H1 (cell line): ENCODE measurements around the gene MYF5. TPM values are rescaled to one million over a fixed set of nuclear protein-coding genes. Genes with fewer than 3 reads are reported as not detected.

Experiments used
- CTCF ChIA-PET: fragments of 300-600 bp; sonication (Branson Sonifier 250); formaldehyde crosslinking; loops from one replicate; lab custom pipeline; 2021; ENCODE audit not compliant: partially characterized antibody; lab: Charles Lee
- POLR2A ChIA-PET: fragments of 300-600 bp; sonication (Branson Sonifier 250); formaldehyde crosslinking; loops from one replicate; lab custom pipeline; 2021; ENCODE audit warnings: inconsistent platforms; ENCODE audit not compliant: partially characterized antibody; lab: Charles Lee
- DNase-seq, 2 experiments: peaks; one replicate each; pipeline versions ENCODE4 v3.0.0 to v3.0.0-alpha.2; 2010 to 2022; ENCODE audit warnings: low spot score in 2 of 2, low read depth in 1 of 2, mixed read lengths in 1 of 2
- FAIRE-seq: peaks from 2 replicates; lab custom pipeline; 2011; peaks lifted over from hg19 to GRCh38; lab: Jason Lieb, UNC
- H2AFZ ChIP-seq: 2 replicates; pipeline ENCODE4 v1.8.1; 2012; ENCODE audit warnings: low read length, inconsistent platforms
- H2AK5ac ChIP-seq: 2 replicates; pipeline ENCODE4 v1.6.1; 2013; ENCODE audit warnings: low read depth, low read length
- H2BK120ac ChIP-seq: replicated peaks from 2 replicates; pipeline ENCODE3; 2013; ENCODE audit warnings: low read depth, low read length, inconsistent platforms
- H2BK12ac ChIP-seq: 2 replicates; pipeline ENCODE4 v1.6.1; 2013; ENCODE audit warnings: low read depth, low read length
- H2BK15ac ChIP-seq: 2 replicates; pipeline ENCODE4 v1.6.1; 2013; ENCODE audit warnings: low read length
- H2BK20ac ChIP-seq: 2 replicates; pipeline ENCODE4 v1.6.1; 2013; ENCODE audit warnings: low read length
- H2BK5ac ChIP-seq: 2 replicates; pipeline ENCODE4 v1.6.1; 2013; ENCODE audit warnings: low read depth, low read length
- H3K14ac ChIP-seq: 2 replicates; pipeline ENCODE4 v1.6.1; 2013; ENCODE audit warnings: inconsistent platforms; ENCODE audit not compliant: insufficient read length
- H3K18ac ChIP-seq: 2 replicates; pipeline ENCODE4 v1.6.1; 2013; ENCODE audit warnings: low read length; ENCODE audit errors: extremely low read depth
- H3K23ac ChIP-seq: 2 replicates; pipeline ENCODE4 v1.6.1; 2013; ENCODE audit warnings: inconsistent platforms; ENCODE audit not compliant: insufficient read length
- H3K23me2 ChIP-seq: 2 replicates; pipeline ENCODE4 v1.6.1; 2013; ENCODE audit warnings: low read depth, low read length
- H3K27ac ChIP-seq: 2 replicates; pipeline ENCODE4 v1.6.1; 2011; ENCODE audit warnings: low read depth, low read length, inconsistent platforms
- H3K27me3 ChIP-seq, 4 experiments: replicated peaks in 1 of 4; 1 replicate in 1 of 4; 2 replicates in 3 of 4; pipeline versions ENCODE4 v1.6.1 to v1.8.1; 2011 to 2013; ENCODE audit warnings: low read length in 3 of 4, mild to moderate bottlenecking in 3 of 4, inconsistent platforms in 2 of 4, mixed read lengths in 2 of 4, moderate library complexity in 1 of 4; ENCODE audit not compliant: control insufficient read depth in 3 of 4, insufficient read depth in 3 of 4; ENCODE audit errors: extremely low read depth in 1 of 4
- H3K36me3 ChIP-seq, 4 experiments: 2 replicates each; pipeline versions ENCODE4 v1.6.1 to v1.8.1; 2011 to 2013; ENCODE audit warnings: mild to moderate bottlenecking in 4 of 4, low read length in 3 of 4, moderate library complexity in 2 of 4, control low read depth in 1 of 4, inconsistent platforms in 1 of 4; ENCODE audit not compliant: insufficient read depth in 4 of 4, control insufficient read depth in 2 of 4
- H3K4ac ChIP-seq: replicated peaks from 2 replicates; pipeline ENCODE3; 2013; ENCODE audit warnings: low read length, low read depth, mixed read lengths, inconsistent platforms; ENCODE audit not compliant: insufficient read length
- H3K4me1 ChIP-seq, 4 experiments: replicated peaks in 1 of 4; 1 replicate in 1 of 4; 2 replicates in 3 of 4; pipeline versions ENCODE4 v1.6.1 to v1.8.1; 2011 to 2013; ENCODE audit warnings: low read length in 3 of 4, inconsistent platforms in 2 of 4, mixed read lengths in 1 of 4; ENCODE audit not compliant: insufficient read depth in 4 of 4, control insufficient read depth in 3 of 4
- H3K4me2 ChIP-seq, 2 experiments: 2 replicates each; pipeline versions ENCODE4 v1.6.1 to v1.8.1; 2011 to 2013; ENCODE audit warnings: low read depth in 2 of 2, low read length in 2 of 2, control low read depth in 1 of 2, inconsistent platforms in 1 of 2, mild to moderate bottlenecking in 1 of 2; ENCODE audit not compliant: insufficient read depth in 1 of 2
- H3K4me3 ChIP-seq, 4 experiments: fragments of 200-600, 300-600 bp in 1 of 4; sonication (generic), shearing (Covaris generic), sonication (Bioruptor Twin) in 1 of 4; 2 replicates each; pipeline versions ENCODE4 v1.5.1 to v1.8.1; 2011 to 2016; ENCODE audit warnings: low read length in 4 of 4, low read depth in 3 of 4, control low read depth in 2 of 4, inconsistent platforms in 2 of 4, mild to moderate bottlenecking in 2 of 4, mixed read lengths in 1 of 4, moderate library complexity in 1 of 4; ENCODE audit not compliant: insufficient read depth in 2 of 4; ENCODE audit errors: extremely low read depth in 1 of 4
- H3K56ac ChIP-seq: replicated peaks from 2 replicates; pipeline ENCODE3; 2013; ENCODE audit warnings: low read depth, mild to moderate bottlenecking, mixed read lengths, low read length, inconsistent platforms; ENCODE audit not compliant: insufficient read length
- H3K79me1 ChIP-seq: 2 replicates; pipeline ENCODE4 v1.6.1; 2013; ENCODE audit warnings: low read depth, low read length, control low read depth
- H3K79me2 ChIP-seq, 2 experiments: 2 replicates each; pipeline versions ENCODE4 v1.6.1 to v1.8.1; 2012 to 2013; ENCODE audit warnings: low read length in 2 of 2, mild to moderate bottlenecking in 2 of 2, inconsistent platforms in 1 of 2; ENCODE audit not compliant: insufficient read depth in 2 of 2, control insufficient read depth in 1 of 2
- H3K9ac ChIP-seq, 4 experiments: replicated peaks in 1 of 4; 1 replicate in 1 of 4; 2 replicates in 3 of 4; pipeline versions ENCODE4 v1.6.1 to v1.8.1; 2011 to 2013; ENCODE audit warnings: low read depth in 3 of 4, low read length in 3 of 4, control low read depth in 2 of 4, mild to moderate bottlenecking in 2 of 4, moderate library complexity in 2 of 4, inconsistent platforms in 1 of 4; ENCODE audit errors: extremely low read depth in 1 of 4
- H3K9me3 ChIP-seq, 2 experiments: 2 replicates each; pipeline versions ENCODE4 v1.6.1 to v1.8.1; 2012 to 2013; ENCODE audit warnings: mild to moderate bottlenecking in 2 of 2, moderate library complexity in 2 of 2, control low read depth in 1 of 2, inconsistent platforms in 1 of 2, low read depth in 1 of 2, low read length in 1 of 2, mixed read lengths in 1 of 2; ENCODE audit not compliant: insufficient read depth in 2 of 2
- H4K20me1 ChIP-seq, 2 experiments: replicated peaks in 1 of 2; 2 replicates each; pipeline versions ENCODE3 to v1.8.1; 2011 to 2013; ENCODE audit warnings: inconsistent platforms in 2 of 2, low read length in 2 of 2, mild to moderate bottlenecking in 1 of 2; ENCODE audit not compliant: insufficient read depth in 2 of 2, control insufficient read depth in 1 of 2
- H4K5ac ChIP-seq: 2 replicates; pipeline ENCODE4 v1.6.1; 2013; ENCODE audit warnings: low read length, low read depth, mixed read lengths, inconsistent platforms; ENCODE audit not compliant: insufficient read length
- H4K8ac ChIP-seq: 2 replicates; pipeline ENCODE4 v1.8.0; 2013; ENCODE audit warnings: mild to moderate bottlenecking, moderate library complexity, low read length, inconsistent platforms; ENCODE audit not compliant: insufficient read depth; ENCODE audit errors: extremely low read depth
- H4K91ac ChIP-seq: replicated peaks from 2 replicates; pipeline ENCODE3; 2013; ENCODE audit warnings: low read length, mixed read lengths, inconsistent platforms; ENCODE audit not compliant: insufficient read length
- CBX5 ChIP-seq: fragments of 300-800, 300-1000 bp; sonication (generic); IDR thresholded peaks from 2 replicates; pipeline ENCODE4 v1.7.1; 2016; ENCODE audit warnings: antibody characterized with exemption, low read length, low read depth
- CHD1 ChIP-seq: IDR thresholded peaks from 2 replicates; pipeline ENCODE4 v1.6.1; 2012; ENCODE audit warnings: low read depth, low read length, improper control_type of control experiment
- GABPA ChIP-seq: IDR thresholded peaks from 2 replicates; pipeline ENCODE4 v1.6.1; 2011; ENCODE audit warnings: mild to moderate bottlenecking, low read length, moderate library complexity, borderline replicate concordance; ENCODE audit not compliant: insufficient read depth
- NRF1 ChIP-seq: IDR thresholded peaks from 2 replicates; pipeline ENCODE4 v1.6.1; 2011; ENCODE audit warnings: mild to moderate bottlenecking, low read depth, low read length, improper control_type of control experiment
- PHF8 ChIP-seq: fragments of 200-600 bp; sonication (generic); conservative IDR thresholded peaks from 2 replicates; pipeline ENCODE4 v1.7.1; 2012; ENCODE audit warnings: low read depth, mild to moderate bottlenecking, inconsistent platforms, low read length, moderate library complexity
- RFX5 ChIP-seq: IDR thresholded peaks from 2 replicates; pipeline ENCODE4 v1.6.1; 2011; ENCODE audit warnings: low read depth, low read length, improper control_type of control experiment, borderline replicate concordance
- SRF ChIP-seq: IDR thresholded peaks from 2 replicates; pipeline ENCODE4 v1.6.1; 2011; ENCODE audit warnings: mild to moderate bottlenecking, low read depth, low read length, moderate library complexity
- SUZ12 ChIP-seq: fragments of 200-600 bp; sonication (generic); IDR thresholded peaks from 2 replicates; pipeline ENCODE4 v1.6.1; 2012; ENCODE audit warnings: mild to moderate bottlenecking, inconsistent platforms, low read length, moderate library complexity, mixed read lengths
- TAF7 ChIP-seq: optimal IDR thresholded peaks from 2 replicates; pipeline ENCODE3; 2011; ENCODE audit warnings: low read depth, mild to moderate bottlenecking, inconsistent platforms, low read length, moderate library complexity, borderline replicate concordance
- TEAD4 ChIP-seq: IDR thresholded peaks from 2 replicates; pipeline ENCODE4 v1.6.1; 2012; ENCODE audit warnings: low read depth, low read length, inconsistent platforms, mixed read lengths
- WGBS, 2 experiments: shearing (Covaris generic) in 1 of 2; methylation state at CpG; one replicate each; pipeline versions ENCODE4 v1.1.6 to v1.1.7; 2013 to 2015; ENCODE audit warnings: low lambda C conversion rate in 2 of 2, mixed read lengths in 2 of 2, inconsistent platforms in 1 of 2, low coverage in 1 of 2, missing lambda C conversion rate in 1 of 2; ENCODE audit not compliant: insufficient replicate concordance in 2 of 2, insufficient coverage in 1 of 2, insufficient read length in 1 of 2; ENCODE audit errors: extremely low coverage in 1 of 2, missing lambda C conversion rate in 1 of 2; 5-methylcytosine and 5-hydroxymethylcytosine counted together
- polyA plus RNA-seq, 7 experiments: library from polyadenylated mRNA; depleted of rRNA in 3 of 7; stranded (reverse) in 5 of 7; unstranded in 2 of 7; fragments of >200 nt in 5 of 7; fragments of 200-250 nt in 2 of 7; gene quantifications; 1 replicate in 5 of 7; 2 replicates in 1 of 7; 4 replicates in 1 of 7; pipeline versions ENCODE4 v1.2.1 to v1.2.3, GENCODE V29; 2011 to 2013; ENCODE audit warnings: missing spikeins in 2 of 7, mixed read lengths in 2 of 7
- total RNA-seq: library from RNA; stranded (reverse); fragmentation: NEBNext Ultra II Directional; extraction: Animal tissue kit (Norgen Biotek cat#: 25700); gene quantifications from 2 replicates; pipeline ENCODE4 v1.2.1, GENCODE V29; 2021

The MYF5 gene
- total and polyA plus RNA-seq, 2 of the 8 experiments (the other 6 are each of a cell fraction or from before 2014, with no cell fraction given), result 0.09 TPM; not detected in 1

GRCh38 chr12:80766897-80767296 lies 50.2 kb downstream of the MYF5 start:
- H2BK120ac ChIP-seq, result no peak overlapping the region
- no peaks in the 10 kb centered on the region for H3K36me3 ChIP-seq
- H4K5ac ChIP-seq, result no peak overlapping the region
- H2BK20ac ChIP-seq, result no peak overlapping the region
- no peak for FAIRE-seq
- no peak overlapping the region for H3K14ac ChIP-seq
- H3K9me3 ChIP-seq, result no peaks in the 10 kb centered on the region
- no peak overlapping the region for H3K56ac ChIP-seq
- POLR2A ChIA-PET, result no interaction called here
- H3K27ac ChIP-seq, result no peak overlapping the region
- H3K18ac ChIP-seq, result no peak overlapping the region
- H3K4me3 ChIP-seq, result no peak overlapping the region
- CTCF ChIA-PET, result no interaction called here
- 83% methylated on average over 2 of the region's 2 CpGs; no CpG with 5 or more reads in 1 of the 2 experiments for WGBS, 2 experiments
- no peak overlapping the region for H4K8ac ChIP-seq
- no peak overlapping the region for H3K23ac ChIP-seq
- H3K79me1 ChIP-seq, result no peaks in the 10 kb centered on the region
- H2AFZ ChIP-seq, result no peak overlapping the region
- no peak overlapping the region for H3K9ac ChIP-seq
- no peaks in the 10 kb centered on the region for H3K23me2 ChIP-seq
- H3K79me2 ChIP-seq, result no peaks in the 10 kb centered on the region
- TF ChIP-seq NRF1 (no peak), PHF8 (no peak), TEAD4 (no peak), CBX5 (no peak), RFX5 (no peak), SUZ12 (no peak), TAF7 (no peak), CHD1 (no peak), SRF (no peak), GABPA (no peak)
- TF ChIP-seq, all 59 proteins: peak for 0
- H3K4ac ChIP-seq, result no peak overlapping the region
- H2BK12ac ChIP-seq, result no peak overlapping the region
- no peak overlapping the region for H3K4me2 ChIP-seq
- no peaks in the 10 kb centered on the region for H4K20me1 ChIP-seq
- DNase-seq, result no peak
- H3K27me3 ChIP-seq, result no peaks in the 10 kb centered on the region
- no peak overlapping the region for H2BK15ac ChIP-seq
- H4K91ac ChIP-seq, result no peak overlapping the region
- peaks cover 0 to 10% (median 5%) of the 10 kb centered on the region in 4 experiments; a peak in 3 of 7 replicates for H3K4me1 ChIP-seq
- no peak overlapping the region for H2AK5ac ChIP-seq
- no peak overlapping the region for H2BK5ac ChIP-seq
